ENCODE data around the gene LHFPL6. TPM values are rescaled to one million over a fixed set of nuclear protein-coding genes. Genes with fewer than 3 reads are reported as not detected.
A peak's percentile ranks its signal among the peaks of the same experiment; 100 is the strongest.

Gene LHFPL6
- 0.87 TPM for total RNA-seq (2013)
- polyA plus RNA-seq (under 1 TPM; 0.14 to 0.59 (median 0.46) TPM), polyA minus RNA-seq (0.72 and 0.83 TPM in 2 replicates), total RNA-seq (0.46 to 4.8 (median 0.78) reads per million in 11 experiments)

GRCh38 chr13:39602614-39603366, at the start of gene LHFPL6:
LHFPL6 (minus strand) TSS chr13:39603193.
- WGBS (ENCODE audit: insufficient coverage), result under 1% methylated on average over 54 of the region's 73 CpGs
- H3K79me2 ChIP-seq (ENCODE audit: insufficient read depth, low read length), result no peaks in the 10 kb centered on the region
- peak within 1 kb of the TSS; percentile 93 for H3K4me2 ChIP-seq (replicated peaks; ENCODE audit: extremely low read depth, low read length, poor library complexity, severe bottlenecking)
- no peak within 1 kb of the TSS for H3K27ac ChIP-seq (ENCODE audit: low read depth in 1 of 2, low read length in 2 of 2)
- H3K4me3 Mint-ChIP-seq, result peak within 1 kb of the TSS; percentile 79 to 90
- peak within 1 kb of the TSS; percentile 95 for H2AFZ ChIP-seq (ENCODE audit: insufficient read depth, low read depth, low read length, poor library complexity, severe bottlenecking)
- intact Hi-C loops (cut with micrococcal nuclease), result no loop called here
- H3K4me1 Mint-ChIP-seq, result peaks cover 17% of the 10 kb centered on the region
- peaks cover 14 to 17% of the 10 kb centered on the region in 2 donors for H3K4me1 ChIP-seq (ENCODE audit: control insufficient read depth in 1 of 2, insufficient read depth in 2 of 2, low read length in 2 of 2)
- peak within 1 kb of the TSS; percentile 59 to 81 (median 59) for H3K4me3 ChIP-seq (replicated peaks in 1 of 3; ENCODE audit: low read depth in 2 of 3, low read length in 3 of 3)
- peak; percentile 14 to 69 (median 24) for DNase-seq
- peaks cover 4 to 32% of the 10 kb centered on the region in 2 donors for H3K27me3 ChIP-seq (ENCODE audit: control insufficient read depth in 2 of 2, insufficient read depth in 2 of 2, low read length in 2 of 2)
- H3K27me3 Mint-ChIP-seq (ENCODE audit: low read depth in 3 of 3), result peaks cover 25 to 38% (median 29%) of the 10 kb centered on the region in 3 donors
- no peak for TF ChIP-seq CTCF (IDR thresholded peaks at IDR 0.05)
- H3K36me3 ChIP-seq (replicated peaks in 1 of 2; ENCODE audit: control insufficient read depth in 1 of 2, insufficient read depth in 2 of 2, low read length in 2 of 2), result no peaks in the 10 kb centered on the region
- no peaks in the 10 kb centered on the region for H3K9me3 ChIP-seq (replicated peaks in 1 of 2; ENCODE audit: control insufficient read depth in 1 of 2, insufficient read depth in 1 of 2, low read length in 2 of 2)
- H3K27ac Mint-ChIP-seq, result peak within 1 kb of the TSS in 1 of 7 donors; percentile 70
- H4K20me1 ChIP-seq (ENCODE audit: insufficient read depth, low read length), result no peaks in the 10 kb centered on the region
- H3K9ac ChIP-seq (ENCODE audit: insufficient read depth, low read length, poor library complexity, severe bottlenecking), result peak within 1 kb of the TSS; percentile 59
- H3K36me3 Mint-ChIP-seq, result no peaks in the 10 kb centered on the region
- peaks cover 0 to 4% (median 0%) of the 10 kb centered on the region in 7 donors for H3K9me3 Mint-ChIP-seq

GRCh38 chr13:39646122-39646521, 43.1 kb upstream of the LHFPL6 start:
- no peak overlapping the region for H3K4me3 ChIP-seq (replicated peaks in 1 of 3; ENCODE audit: low read depth in 2 of 3, low read length in 3 of 3)
- H3K9me3 Mint-ChIP-seq, result peaks cover 0 to 5% (median 0%) of the 10 kb centered on the region in 7 donors
- no CpG with 5 or more reads among the region's 4 CpGs for WGBS (ENCODE audit: insufficient coverage)
- H3K4me2 ChIP-seq (replicated peaks; ENCODE audit: extremely low read depth, low read length, poor library complexity, severe bottlenecking), result no peak overlapping the region
- no peaks in the 10 kb centered on the region for H3K27me3 ChIP-seq (ENCODE audit: control insufficient read depth in 2 of 2, insufficient read depth in 2 of 2, low read length in 2 of 2)
- peaks cover 2 to 5% (median 2%) of the 10 kb centered on the region in 3 donors for H3K27me3 Mint-ChIP-seq (ENCODE audit: low read depth in 3 of 3)
- DNase-seq, result no peak
- H3K36me3 ChIP-seq (replicated peaks in 1 of 2; ENCODE audit: control insufficient read depth in 1 of 2, insufficient read depth in 2 of 2, low read length in 2 of 2), result no peaks in the 10 kb centered on the region
- no peak overlapping the region for H3K9ac ChIP-seq (ENCODE audit: insufficient read depth, low read length, poor library complexity, severe bottlenecking)
- H3K27ac Mint-ChIP-seq, result no peak overlapping the region
- intact Hi-C loops (cut with micrococcal nuclease), result no loop called here
- H3K36me3 Mint-ChIP-seq, result no peaks in the 10 kb centered on the region
- no peaks in the 10 kb centered on the region for H3K79me2 ChIP-seq (ENCODE audit: insufficient read depth, low read length)
- no peaks in the 10 kb centered on the region for H3K9me3 ChIP-seq (replicated peaks in 1 of 2; ENCODE audit: control insufficient read depth in 1 of 2, insufficient read depth in 1 of 2, low read length in 2 of 2)
- H3K4me1 Mint-ChIP-seq, result peaks cover 3% of the 10 kb centered on the region
- H3K4me1 ChIP-seq (ENCODE audit: control insufficient read depth in 1 of 2, insufficient read depth in 2 of 2, low read length in 2 of 2), result peaks cover 0 to 2% of the 10 kb centered on the region in 2 donors
- H2AFZ ChIP-seq (ENCODE audit: insufficient read depth, low read depth, low read length, poor library complexity, severe bottlenecking), result no peak overlapping the region
- H3K27ac ChIP-seq (ENCODE audit: low read depth in 1 of 2, low read length in 2 of 2), result no peak overlapping the region
- no peak for TF ChIP-seq CTCF (IDR thresholded peaks at IDR 0.05)
- H3K4me3 Mint-ChIP-seq, result no peak overlapping the region
- no peaks in the 10 kb centered on the region for H4K20me1 ChIP-seq (ENCODE audit: insufficient read depth, low read length)

All from CD14-positive monocyte (primary cell).